Measurements from ENCODE around the gene MMP21. TPM values are rescaled to one million over a fixed set of nuclear protein-coding genes. Genes with fewer than 3 reads are reported as not detected.

The MMP21 gene
- total and polyA plus RNA-seq, 2 of the 13 experiments (the other 11 are each of a cell fraction or from before 2014, with no cell fraction given) = not detected

DNA sequence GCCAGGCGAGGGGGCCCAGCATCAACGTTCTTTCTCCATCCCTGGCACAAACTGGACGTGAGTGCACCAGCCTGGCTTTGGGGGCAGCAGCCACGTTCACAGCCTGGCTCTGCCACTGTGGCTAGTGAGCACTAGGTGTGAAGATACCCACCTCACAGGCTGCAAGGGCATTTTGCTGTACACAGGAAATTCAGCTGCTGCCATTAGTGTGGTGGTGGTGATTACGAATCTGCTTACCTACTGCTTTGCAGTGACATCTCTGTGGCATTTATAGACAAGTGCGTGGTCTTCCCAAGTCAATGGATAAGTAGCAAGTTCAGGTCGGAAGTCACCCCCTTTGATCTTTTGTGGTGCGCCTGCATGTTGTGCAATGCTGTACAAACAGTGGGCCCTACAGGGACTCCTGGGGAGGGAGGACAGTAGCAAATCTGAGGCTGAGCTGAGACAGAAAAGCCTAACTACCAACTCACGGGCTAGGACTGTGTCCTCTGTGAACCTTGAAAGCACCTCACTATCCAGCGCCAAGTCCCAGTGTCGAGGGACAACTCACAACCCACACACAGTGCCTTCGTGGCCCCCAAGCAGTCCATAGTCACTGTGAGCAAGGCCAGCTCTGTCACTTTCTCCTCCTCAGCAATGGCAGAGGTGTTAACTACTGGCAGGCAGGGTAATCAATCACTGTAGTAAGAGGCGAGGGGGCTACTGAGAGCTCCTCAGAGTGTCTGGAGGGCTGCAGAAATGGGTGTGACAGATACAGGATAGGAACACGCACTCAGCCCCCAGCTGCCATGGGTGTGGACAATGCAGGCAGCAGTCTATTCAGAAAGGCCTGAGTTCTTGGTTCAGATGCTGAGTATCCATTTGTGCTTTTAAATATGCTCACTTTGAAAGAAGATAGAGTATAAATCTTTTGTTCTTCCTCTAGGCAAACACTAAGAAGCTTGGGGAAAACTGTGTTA, 17.0 kb upstream of the MMP21 start (continued):
- TF ChIP-seq MEF2D (CRISPR knock-in tag; IDR thresholded peaks at IDR 0.05) (peak; percentile 90), SETDB1 (CRISPR knock-in tag; IDR thresholded peaks at IDR 0.05; ENCODE audit: borderline replicate concordance) (no peak), MTF1 (CRISPR knock-in tag; IDR thresholded peaks at IDR 0.05) (no peak), ONECUT2 (CRISPR knock-in tag; IDR thresholded peaks at IDR 0.05) (peak; percentile 65; the same call in 1 of the 2 replicates), FOXM1 (CRISPR knock-in tag; IDR thresholded peaks at IDR 0.05) (no peak), GATAD2A (CRISPR knock-in tag; IDR thresholded peaks at IDR 0.05) (peak; percentile 98), SKI (IDR thresholded peaks at IDR 0.05; ENCODE audit: partially characterized antibody) (peak; percentile 89), YEATS4 (CRISPR knock-in tag; IDR thresholded peaks at IDR 0.05; ENCODE audit: borderline replicate concordance) (peak; percentile 47; the same call in 1 of the 2 replicates), CEBPB (IDR thresholded peaks at IDR 0.05; ENCODE audit: borderline replicate concordance, low read depth, low read length) (peak; percentile 99), ARHGAP35 (CRISPR knock-in tag; IDR thresholded peaks at IDR 0.05; ENCODE audit: borderline replicate concordance) (no peak), ZNF224 (CRISPR knock-in tag; IDR thresholded peaks at IDR 0.05) (no peak), TCF12 (IDR thresholded peaks at IDR 0.05) (no peak), TCF12 (CRISPR knock-in tag; IDR thresholded peaks at IDR 0.05) (no peak; the same call in 1 of the 2 replicates), ZFP36 (IDR thresholded peaks at IDR 0.05; ENCODE audit: borderline replicate concordance, low read depth, low read length, partially characterized antibody) (no peak), ZNF747 (CRISPR knock-in tag; IDR thresholded peaks at IDR 0.05; ENCODE audit: borderline replicate concordance) (no peak; the same call in 1 of the 2 replicates), ZNF3 (CRISPR knock-in tag; IDR thresholded peaks at IDR 0.05) (no peak), ZNF136 (CRISPR knock-in tag; IDR thresholded peaks at IDR 0.05; ENCODE audit: low read depth) (0 out of 2 replicates have a peak, but pooled peaks have one; percentile 68), ZNF850 (CRISPR knock-in tag; conservative IDR thresholded peaks at IDR 0.05) (no peak)
- TF ChIP-seq, protein P1, sequence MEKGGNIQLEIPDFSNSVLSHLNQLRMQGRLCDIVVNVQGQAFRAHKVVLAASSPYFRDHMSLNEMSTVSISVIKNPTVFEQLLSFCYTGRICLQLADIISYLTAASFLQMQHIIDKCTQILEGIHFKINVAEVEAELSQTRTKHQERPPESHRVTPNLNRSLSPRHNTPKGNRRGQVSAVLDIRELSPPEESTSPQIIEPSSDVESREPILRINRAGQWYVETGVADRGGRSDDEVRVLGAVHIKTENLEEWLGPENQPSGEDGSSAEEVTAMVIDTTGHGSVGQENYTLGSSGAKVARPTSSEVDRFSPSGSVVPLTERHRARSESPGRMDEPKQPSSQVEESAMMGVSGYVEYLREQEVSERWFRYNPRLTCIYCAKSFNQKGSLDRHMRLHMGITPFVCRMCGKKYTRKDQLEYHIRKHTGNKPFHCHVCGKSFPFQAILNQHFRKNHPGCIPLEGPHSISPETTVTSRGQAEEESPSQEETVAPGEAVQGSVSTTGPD (CRISPR knock-in tag; IDR thresholded peaks at IDR 0.05) = no peak
- TF ChIP-seq, protein P2, sequence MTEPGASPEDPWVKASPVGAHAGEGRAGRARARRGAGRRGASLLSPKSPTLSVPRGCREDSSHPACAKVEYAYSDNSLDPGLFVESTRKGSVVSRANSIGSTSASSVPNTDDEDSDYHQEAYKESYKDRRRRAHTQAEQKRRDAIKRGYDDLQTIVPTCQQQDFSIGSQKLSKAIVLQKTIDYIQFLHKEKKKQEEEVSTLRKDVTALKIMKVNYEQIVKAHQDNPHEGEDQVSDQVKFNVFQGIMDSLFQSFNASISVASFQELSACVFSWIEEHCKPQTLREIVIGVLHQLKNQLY (CRISPR knock-in tag; IDR thresholded peaks at IDR 0.05) = peak; percentile 82; the same call in 1 of the 2 replicates
- TF ChIP-seq, protein P3, sequence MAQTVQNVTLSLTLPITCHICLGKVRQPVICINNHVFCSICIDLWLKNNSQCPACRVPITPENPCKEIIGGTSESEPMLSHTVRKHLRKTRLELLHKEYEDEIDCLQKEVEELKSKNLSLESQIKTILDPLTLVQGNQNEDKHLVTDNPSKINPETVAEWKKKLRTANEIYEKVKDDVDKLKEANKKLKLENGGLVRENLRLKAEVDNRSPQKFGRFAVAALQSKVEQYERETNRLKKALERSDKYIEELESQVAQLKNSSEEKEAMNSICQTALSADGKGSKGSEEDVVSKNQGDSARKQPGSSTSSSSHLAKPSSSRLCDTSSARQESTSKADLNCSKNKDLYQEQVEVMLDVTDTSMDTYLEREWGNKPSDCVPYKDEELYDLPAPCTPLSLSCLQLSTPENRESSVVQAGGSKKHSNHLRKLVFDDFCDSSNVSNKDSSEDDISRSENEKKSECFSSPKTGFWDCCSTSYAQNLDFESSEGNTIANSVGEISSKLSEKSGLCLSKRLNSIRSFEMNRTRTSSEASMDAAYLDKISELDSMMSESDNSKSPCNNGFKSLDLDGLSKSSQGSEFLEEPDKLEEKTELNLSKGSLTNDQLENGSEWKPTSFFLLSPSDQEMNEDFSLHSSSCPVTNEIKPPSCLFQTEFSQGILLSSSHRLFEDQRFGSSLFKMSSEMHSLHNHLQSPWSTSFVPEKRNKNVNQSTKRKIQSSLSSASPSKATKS (CRISPR knock-in tag; IDR thresholded peaks at IDR 0.05) = no peak
- TF ChIP-seq, protein P4, sequence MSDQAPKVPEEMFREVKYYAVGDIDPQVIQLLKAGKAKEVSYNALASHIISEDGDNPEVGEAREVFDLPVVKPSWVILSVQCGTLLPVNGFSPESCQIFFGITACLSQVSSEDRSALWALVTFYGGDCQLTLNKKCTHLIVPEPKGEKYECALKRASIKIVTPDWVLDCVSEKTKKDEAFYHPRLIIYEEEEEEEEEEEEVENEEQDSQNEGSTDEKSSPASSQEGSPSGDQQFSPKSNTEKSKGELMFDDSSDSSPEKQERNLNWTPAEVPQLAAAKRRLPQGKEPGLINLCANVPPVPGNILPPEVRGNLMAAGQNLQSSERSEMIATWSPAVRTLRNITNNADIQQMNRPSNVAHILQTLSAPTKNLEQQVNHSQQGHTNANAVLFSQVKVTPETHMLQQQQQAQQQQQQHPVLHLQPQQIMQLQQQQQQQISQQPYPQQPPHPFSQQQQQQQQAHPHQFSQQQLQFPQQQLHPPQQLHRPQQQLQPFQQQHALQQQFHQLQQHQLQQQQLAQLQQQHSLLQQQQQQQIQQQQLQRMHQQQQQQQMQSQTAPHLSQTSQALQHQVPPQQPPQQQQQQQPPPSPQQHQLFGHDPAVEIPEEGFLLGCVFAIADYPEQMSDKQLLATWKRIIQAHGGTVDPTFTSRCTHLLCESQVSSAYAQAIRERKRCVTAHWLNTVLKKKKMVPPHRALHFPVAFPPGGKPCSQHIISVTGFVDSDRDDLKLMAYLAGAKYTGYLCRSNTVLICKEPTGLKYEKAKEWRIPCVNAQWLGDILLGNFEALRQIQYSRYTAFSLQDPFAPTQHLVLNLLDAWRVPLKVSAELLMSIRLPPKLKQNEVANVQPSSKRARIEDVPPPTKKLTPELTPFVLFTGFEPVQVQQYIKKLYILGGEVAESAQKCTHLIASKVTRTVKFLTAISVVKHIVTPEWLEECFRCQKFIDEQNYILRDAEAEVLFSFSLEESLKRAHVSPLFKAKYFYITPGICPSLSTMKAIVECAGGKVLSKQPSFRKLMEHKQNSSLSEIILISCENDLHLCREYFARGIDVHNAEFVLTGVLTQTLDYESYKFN (CRISPR knock-in tag; conservative IDR thresholded peaks at IDR 0.05) = peak; percentile 96
